Hematopoietic multipotent progenitor cell (in vitro differentiated cells): ENCODE data around the gene MRPS16. TPM values are rescaled to one million over a fixed set of nuclear protein-coding genes. Genes with fewer than 3 reads are reported as not detected.
"Not testable (repeated sequence)": the region's sequence is repeated elsewhere in the genome, so short reads cannot be mapped to it uniquely, and the experiment has no call there.

Experiments used
- DNase-seq, 3 donors: peaks; one replicate each; pipeline ENCODE4 v3.0.0-alpha.2; 2011 to 2015; ENCODE audit warnings: low read depth in 2 of 3, low spot score in 2 of 3
- total RNA-seq: library from RNA; depleted of rRNA; stranded (reverse); fragments of >200 nt; gene quantifications from one replicate; pipeline ENCODE4 v1.2.3, GENCODE V29; 2012

Gene MRPS16
- total RNA-seq = 58.2 TPM

GRCh38 chr10:73252445-73253224 lies at the start of gene MRPS16:
MRPS16 (minus strand) TSS chr10:73252644; CDS start chr10:73252482, 162 bp downstream.
- DNase-seq = peak; percentile 83 to 95 (median 92)

- no peak for DNase-seq
Measured at GRCh38 chr10:73296946-73297345, 44.5 kb upstream of the MRPS16 start.

- no peak for DNase-seq
Measured at GRCh38 chr10:73293461-73293860, 41.0 kb upstream of the MRPS16 start.

- no peak for DNase-seq
Measured at GRCh38 chr10:73289958-73290357, 37.5 kb upstream of the MRPS16 start.

- peak in 1 of 3 donors; percentile 3 for DNase-seq
Measured at GRCh38 chr10:73287441-73287840, 35.0 kb upstream of the MRPS16 start.

- no peak for DNase-seq
Measured at GRCh38 chr10:73281097-73281496, 28.7 kb upstream of the MRPS16 start.

- DNase-seq = no peak
Measured at GRCh38 chr10:73264423-73264822, 12.0 kb upstream of the MRPS16 start.

- DNase-seq = peak in 1 of 3 donors; percentile 48
Measured at GRCh38 chr10:73263693-73264347, 11.4 kb upstream of the MRPS16 start.

- DNase-seq = no peak
Measured at GRCh38 chr10:73262880-73263555, 10.6 kb upstream of the MRPS16 start.

- DNase-seq = no peak
Measured at GRCh38 chr10:73262105-73262730, 9.8 kb upstream of the MRPS16 start.

GRCh38 chr10:73261362-73261995 lies 9.0 kb upstream of the MRPS16 start:
- DNase-seq = no peak

- DNase-seq = not testable (repeated sequence)
Measured at GRCh38 chr10:73258612-73259011, 6.2 kb upstream of the MRPS16 start.

GRCh38 chr10:73253225-73253555 lies 746 bp upstream of the MRPS16 start:
- DNase-seq = peak in 1 of 3 donors; percentile 17

GRCh38 chr10:73251683-73252444 lies 580 bp downstream of the MRPS16 start:
- DNase-seq = no peak

- no peak for DNase-seq
Measured at GRCh38 chr10:73248259-73248724, 4.2 kb downstream of the MRPS16 start.

- no peak for DNase-seq
Measured at GRCh38 chr10:73247509-73248258, 4.8 kb downstream of the MRPS16 start.

GRCh38 chr10:73246646-73247508 lies 5.6 kb downstream of the MRPS16 start, which contains the start of gene DNAJC9:
DNAJC9 (minus strand) TSS chr10:73247255; CDS start chr10:73247189, 66 bp downstream.
- DNase-seq = peak; percentile 91 to 96 (median 95)

- no peak for DNase-seq
Measured at GRCh38 chr10:73246322-73246645, 6.2 kb downstream of the MRPS16 start.
